ENCODE results near the gene SLC2A3. TPM values are rescaled to one million over a fixed set of nuclear protein-coding genes. Genes with fewer than 3 reads are reported as not detected.
A peak's percentile ranks its signal among the peaks of the same experiment; 100 is the strongest.

SLC2A3 gene
- total and polyA plus RNA-seq, 2 donors (not counting 3 experiments of a cell fraction or from before 2014, with no cell fraction given), result 13.9 to 20.8 TPM

DNA sequence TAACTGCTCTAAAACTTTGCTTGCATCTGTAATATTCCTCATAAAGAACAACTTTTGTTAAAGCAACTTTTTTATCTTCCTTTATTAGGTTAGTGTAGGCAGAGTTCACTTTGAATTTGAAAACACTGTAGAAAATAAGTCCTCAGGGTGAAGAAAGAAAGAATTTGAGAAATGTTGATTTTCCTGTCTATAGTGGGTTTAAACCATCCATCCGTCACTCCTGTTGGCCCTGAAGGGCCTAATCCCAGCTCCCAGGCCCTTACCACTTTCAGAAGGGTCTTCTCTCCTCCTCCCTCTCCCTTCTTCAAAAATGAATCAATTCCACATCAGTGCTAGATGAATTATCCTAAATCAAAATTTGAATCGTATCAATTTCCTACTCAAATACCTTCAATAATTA lies 4.9 kb upstream of the SLC2A3 start:
- Histone ChIP-seq H3K4me2 (ENCODE audit: insufficient read depth, low read length) (no peak overlapping the region), H3K9me1 (replicated peaks; ENCODE audit: control insufficient read depth, extremely low read depth, insufficient read depth, low read length) (no peaks in the 10 kb centered on the region), H3K4me3 (replicated peaks in 1 of 3; ENCODE audit: insufficient read depth in 1 of 3, low read depth in 1 of 3, low read length in 3 of 3) (no peak overlapping the region), H2AFZ (ENCODE audit: low read depth, low read length) (no peak overlapping the region), H3K9me3 (replicated peaks; ENCODE audit: control insufficient read depth, insufficient read depth, low read length) (no peaks in the 10 kb centered on the region), H3K27ac (ENCODE audit: insufficient read depth, low read depth, low read length) (no peak overlapping the region), H3K79me2 (ENCODE audit: control insufficient read depth, insufficient read depth, low read length) (no peaks in the 10 kb centered on the region), H3K4me1 (ENCODE audit: control insufficient read depth, extremely low read depth, insufficient read depth, low read length) (peaks cover 16% of the 10 kb centered on the region), H3K9ac (replicated peaks; ENCODE audit: extremely low read depth, insufficient read depth, low read length) (no peak overlapping the region), H3K36me3 (ENCODE audit: control insufficient read depth in 2 of 2, extremely low read depth in 1 of 2, insufficient read depth in 2 of 2, low read length in 2 of 2) (no peaks in the 10 kb centered on the region), H3K27me3 (ENCODE audit: control insufficient read depth in 2 of 2, insufficient read depth in 2 of 2, low read length in 2 of 2) (no peaks in the 10 kb centered on the region), H4K20me1 (replicated peaks; ENCODE audit: control insufficient read depth, extremely low read depth, insufficient read depth, low read length) (no peaks in the 10 kb centered on the region)
- FAIRE-seq (no peak), DNase-seq (ENCODE audit: low read depth, low spot score) (no peak)
- dilution Hi-C loops (cut with MboI; ENCODE audit: extremely low pct_ligation_motif_present, low sequenced_read_pairs), result no loop called here
- intact Hi-C loops (cut with micrococcal nuclease), result no loop called here
- no TSS peak for BruUV-seq (replicated peaks)
- POLR2A ChIA-PET, result no interaction called here
- CTCF ChIA-PET, result interaction anchor here (6.2 kb wide), 1 partner anchor 18 kb away, joined by 110 read pairs; no protein-coding TSS in a partner anchor
- TF ChIP-seq POLR2A (IDR thresholded peaks at IDR 0.05; ENCODE audit: low read depth, low read length), result no peak

DNA sequence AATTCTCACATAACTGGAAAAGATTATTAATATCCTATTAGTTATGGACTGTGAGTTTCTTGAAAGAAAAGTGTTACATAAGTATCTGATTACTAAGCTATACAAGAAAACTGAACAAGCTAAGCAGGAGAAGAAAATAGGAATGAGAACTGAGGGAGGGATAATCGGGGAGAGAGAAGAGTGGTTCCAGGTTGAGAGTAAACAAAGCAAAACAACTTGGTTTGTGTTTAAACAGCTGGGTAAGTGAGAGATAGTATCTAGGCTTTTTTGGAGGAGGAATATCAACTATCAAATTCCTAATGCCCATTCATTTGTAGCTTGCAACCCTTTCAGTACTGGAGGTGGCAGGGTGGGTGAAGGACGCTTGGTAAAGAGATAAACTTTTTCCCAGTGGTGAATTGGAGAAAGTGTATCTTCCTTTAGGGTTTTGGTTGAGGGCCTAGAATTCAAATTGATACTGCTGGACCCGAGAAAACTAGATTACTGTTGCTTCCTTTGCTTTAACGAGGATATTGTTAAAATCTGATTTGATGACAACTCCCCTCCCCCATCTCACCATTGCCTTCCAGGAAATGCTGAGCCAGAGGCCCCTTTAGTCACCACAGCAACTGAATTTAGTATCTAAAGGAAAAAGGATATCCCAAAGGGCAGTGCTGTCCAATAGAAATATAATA lies 2.0 kb upstream of the SLC2A3 start:
- peak overlapping the region; percentile 86 for H2AFZ ChIP-seq (ENCODE audit: low read depth, low read length)
- BruUV-seq (replicated peaks), result no TSS peak
- H3K9ac ChIP-seq (replicated peaks; ENCODE audit: extremely low read depth, insufficient read depth, low read length), result peak overlapping the region; percentile 33
- no peaks in the 10 kb centered on the region for H3K9me3 ChIP-seq (replicated peaks; ENCODE audit: control insufficient read depth, insufficient read depth, low read length)
- peak overlapping the region; percentile 69 for H3K4me2 ChIP-seq (ENCODE audit: insufficient read depth, low read length)
- no peak for TF ChIP-seq MYC (IDR thresholded peaks at IDR 0.05; ENCODE audit: low read depth, low read length)
- TF ChIP-seq GATA2 (IDR thresholded peaks at IDR 0.05; ENCODE audit: insufficient read depth, insufficient read length, low read depth, low read length), result peak; percentile 6
- peak; percentile 51 for TF ChIP-seq FOS (IDR thresholded peaks at IDR 0.05; ENCODE audit: borderline replicate concordance, insufficient read depth, low read length)
- no peak for TF ChIP-seq POLR2A (IDR thresholded peaks at IDR 0.05; ENCODE audit: low read depth, low read length)
- no peak for TF ChIP-seq EZH2 (IDR thresholded peaks at IDR 0.05; ENCODE audit: borderline replicate concordance, low read depth, low read length, severe bottlenecking)
- TF ChIP-seq, protein P1, sequence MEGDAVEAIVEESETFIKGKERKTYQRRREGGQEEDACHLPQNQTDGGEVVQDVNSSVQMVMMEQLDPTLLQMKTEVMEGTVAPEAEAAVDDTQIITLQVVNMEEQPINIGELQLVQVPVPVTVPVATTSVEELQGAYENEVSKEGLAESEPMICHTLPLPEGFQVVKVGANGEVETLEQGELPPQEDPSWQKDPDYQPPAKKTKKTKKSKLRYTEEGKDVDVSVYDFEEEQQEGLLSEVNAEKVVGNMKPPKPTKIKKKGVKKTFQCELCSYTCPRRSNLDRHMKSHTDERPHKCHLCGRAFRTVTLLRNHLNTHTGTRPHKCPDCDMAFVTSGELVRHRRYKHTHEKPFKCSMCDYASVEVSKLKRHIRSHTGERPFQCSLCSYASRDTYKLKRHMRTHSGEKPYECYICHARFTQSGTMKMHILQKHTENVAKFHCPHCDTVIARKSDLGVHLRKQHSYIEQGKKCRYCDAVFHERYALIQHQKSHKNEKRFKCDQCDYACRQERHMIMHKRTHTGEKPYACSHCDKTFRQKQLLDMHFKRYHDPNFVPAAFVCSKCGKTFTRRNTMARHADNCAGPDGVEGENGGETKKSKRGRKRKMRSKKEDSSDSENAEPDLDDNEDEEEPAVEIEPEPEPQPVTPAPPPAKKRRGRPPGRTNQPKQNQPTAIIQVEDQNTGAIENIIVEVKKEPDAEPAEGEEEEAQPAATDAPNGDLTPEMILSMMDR (IDR thresholded peaks at IDR 0.05; ENCODE audit: extremely low read depth in 1 of 2, insufficient read depth in 1 of 2, low read depth in 1 of 2, low read length in 2 of 2), result peak in 1 of 2 donors; percentile 13
- DNase-seq (ENCODE audit: low read depth, low spot score), result peak; percentile 53
- dilution Hi-C loops (cut with MboI; ENCODE audit: extremely low pct_ligation_motif_present, low sequenced_read_pairs), result no loop called here
- H3K4me1 ChIP-seq (ENCODE audit: control insufficient read depth, extremely low read depth, insufficient read depth, low read length), result peaks cover 41% of the 10 kb centered on the region
- peak overlapping the region; percentile 57 for H3K27ac ChIP-seq (ENCODE audit: insufficient read depth, low read depth, low read length)
- intact Hi-C loops (cut with micrococcal nuclease), result no loop called here
- H3K36me3 ChIP-seq (ENCODE audit: control insufficient read depth in 2 of 2, extremely low read depth in 1 of 2, insufficient read depth in 2 of 2, low read length in 2 of 2), result no peaks in the 10 kb centered on the region
- H3K9me1 ChIP-seq (replicated peaks; ENCODE audit: control insufficient read depth, extremely low read depth, insufficient read depth, low read length), result no peaks in the 10 kb centered on the region
- ChIA-PET CTCF (interaction anchor here (0.9 to 6.2 kb wide), 7 partner anchors 11 to 140 kb away, joined by 3 to 110 read pairs (median 3); no protein-coding TSS in a partner anchor), POLR2A (interaction anchor here (0.7 to 1.4 kb wide), 3 partner anchors 23 to 995 kb away, joined by 3 to 6 read pairs (median 6); partner anchors contain the start of gene RNU7-1)
- H3K27me3 ChIP-seq (ENCODE audit: control insufficient read depth in 2 of 2, insufficient read depth in 2 of 2, low read length in 2 of 2), result no peaks in the 10 kb centered on the region
- no peak overlapping the region for H3K4me3 ChIP-seq (replicated peaks in 1 of 3; ENCODE audit: insufficient read depth in 1 of 3, low read depth in 1 of 3, low read length in 3 of 3)
- FAIRE-seq, result peak; percentile 26
- peaks cover 26% of the 10 kb centered on the region for H3K79me2 ChIP-seq (ENCODE audit: control insufficient read depth, insufficient read depth, low read length)
- no peaks in the 10 kb centered on the region for H4K20me1 ChIP-seq (replicated peaks; ENCODE audit: control insufficient read depth, extremely low read depth, insufficient read depth, low read length)
